HCT116 (cell line): ENCODE data around the gene DEFB132. TPM values are rescaled to one million over a fixed set of nuclear protein-coding genes. Genes with fewer than 3 reads are reported as not detected.
A peak's percentile ranks its signal among the peaks of the same experiment; 100 is the strongest.

Source experiments
- ATAC-seq: fragments of 200-7000 bp; cut with Tn5 transposase; 2 replicates; pipeline ENCODE4 v1.9.1; 2020; ENCODE audit warnings: mild to moderate bottlenecking, moderate library complexity
- BruUV-seq: library from RNA; stranded (reverse); fragments of 400-500 nt; replicated peaks from 2 replicates; lab custom pipeline; 2021; lab: Mats Ljungman, UMichigan
- CTCF ChIA-PET: fragments of 300-600 bp; sonication (Branson Sonifier 250); formaldehyde crosslinking; loops from one replicate; lab custom pipeline; 2021; ENCODE audit warnings: antibody characterized with exemption; lab: Charles Lee
- POLR2A ChIA-PET: fragments of 300-600, 350-600 bp; sonication (Branson Sonifier 250); formaldehyde crosslinking; loops from one replicate; lab custom pipeline; 2021; ENCODE audit warnings: antibody characterized with exemption; lab: Charles Lee
- RAD21 ChIA-PET, 2 experiments: fragments of 300-600 bp; sonication (Branson Sonifier 250); formaldehyde crosslinking; loops; one replicate each; lab custom pipeline; 2023; ENCODE audit warnings: low total read pairs in 2 of 2; ENCODE audit not compliant: uncharacterized antibody in 2 of 2, unreplicated experiment in 2 of 2, low non-redundant PET in 1 of 2; lab: Charles Lee
- DNase-seq: peaks from one replicate; pipeline ENCODE4 v3.0.0-alpha.2; 2010; ENCODE audit warnings: low read depth, low spot score
- H2AFZ ChIP-seq: fragments of 200-600 bp; shearing (Covaris generic), sonication (generic); 2 replicates; pipeline ENCODE4 v1.6.1; 2017; ENCODE audit warnings: low read depth, mixed run types, mixed read lengths, antibody characterized with exemption, low read length; ENCODE audit not compliant: poor library complexity, severe bottlenecking
- H3K27ac ChIP-seq: 2 replicates; pipeline ENCODE4 v1.5.1; 2012; ENCODE audit warnings: low read depth, low read length
- H3K27me3 ChIP-seq: fragments of 200-600 bp; sonication (generic); 2 replicates; pipeline ENCODE4 v1.6.1; 2016; ENCODE audit warnings: mixed run types, low read length, mixed read lengths; ENCODE audit not compliant: insufficient read depth
- H3K36me3 ChIP-seq, 2 experiments: fragments of 200-500 bp in 1 of 2; fragments of 200-600 bp in 1 of 2; sonication (Bioruptor generic) in 1 of 2; sonication (generic) in 1 of 2; 2 replicates each; pipeline versions ENCODE4 v1.5.1 to v1.6.1; 2014 to 2016; ENCODE audit warnings: low read length in 2 of 2, inconsistent platforms in 1 of 2, mixed read lengths in 1 of 2, mixed run types in 1 of 2; ENCODE audit not compliant: insufficient read depth in 2 of 2, control insufficient read depth in 1 of 2
- H3K4me1 ChIP-seq, 2 experiments: fragments of 200-600 bp in 1 of 2; sonication (generic) in 1 of 2; 2 replicates each; pipeline versions ENCODE4 v1.5.1 to v1.6.1; 2012 to 2017; ENCODE audit warnings: low read length in 2 of 2, inconsistent platforms in 1 of 2, mild to moderate bottlenecking in 1 of 2, mixed read lengths in 1 of 2, mixed run types in 1 of 2, moderate library complexity in 1 of 2; ENCODE audit not compliant: insufficient read depth in 2 of 2, control insufficient read depth in 1 of 2
- H3K4me2 ChIP-seq: fragments of 200-600 bp; sonication (generic); 2 replicates; pipeline ENCODE4 v1.6.1; 2017; ENCODE audit warnings: mixed run types, low read length, mixed read lengths
- H3K4me3 ChIP-seq, 2 experiments: fragments of 200-600 bp in 1 of 2; sonication (generic) in 1 of 2; replicated peaks in 1 of 2; 2 replicates each; pipeline ENCODE4 v1.5.1; 2011 to 2016; ENCODE audit warnings: low read length in 2 of 2, control low read depth in 1 of 2, low read depth in 1 of 2, mild to moderate bottlenecking in 1 of 2, mixed read lengths in 1 of 2, mixed run types in 1 of 2
- H3K79me2 ChIP-seq: fragments of 200-600 bp; sonication (generic); 2 replicates; pipeline ENCODE4 v1.6.1; 2017; ENCODE audit warnings: mild to moderate bottlenecking, mixed run types, low read length, moderate library complexity, mixed read lengths; ENCODE audit not compliant: insufficient read depth
- H3K9ac ChIP-seq: fragments of 200-600 bp; sonication (generic); 2 replicates; pipeline ENCODE4 v1.6.1; 2016; ENCODE audit warnings: low read length, mixed read lengths
- H3K9me2 ChIP-seq: fragments of 200-600 bp; sonication (generic), shearing (Covaris generic); 2 replicates; pipeline ENCODE4 v1.6.1; 2017; ENCODE audit warnings: mixed run types, mild to moderate bottlenecking, moderate library complexity; ENCODE audit not compliant: insufficient read depth
- H3K9me3 ChIP-seq, 2 experiments: fragments of 200-500 bp in 1 of 2; fragments of 200-600 bp in 1 of 2; sonication (Bioruptor generic) in 1 of 2; sonication (generic) in 1 of 2; 2 replicates each; pipeline ENCODE4 v1.6.1; 2014 to 2017; ENCODE audit warnings: low read length in 2 of 2, mixed read lengths in 2 of 2, inconsistent platforms in 1 of 2, low read depth in 1 of 2, mild to moderate bottlenecking in 1 of 2, mixed run types in 1 of 2, moderate library complexity in 1 of 2; ENCODE audit not compliant: control insufficient read depth in 1 of 2, insufficient read depth in 1 of 2
- H4K20me1 ChIP-seq: fragments of 200-600 bp; sonication (generic), shearing (Covaris generic); 2 replicates; pipeline ENCODE4 v1.6.1; 2017; ENCODE audit warnings: mixed run types, mild to moderate bottlenecking, moderate library complexity; ENCODE audit not compliant: insufficient read depth
- CEBPB ChIP-seq: IDR thresholded peaks from 2 replicates; pipeline ENCODE4 v1.6.1; 2012; ENCODE audit warnings: low read depth
- FOSL1 ChIP-seq: IDR thresholded peaks from 2 replicates; pipeline ENCODE4 v1.6.1; 2012; ENCODE audit warnings: low read depth
- SRF ChIP-seq: IDR thresholded peaks from 2 replicates; pipeline ENCODE4 v1.6.1; 2012; ENCODE audit warnings: low read depth
- YY1 ChIP-seq: IDR thresholded peaks from 2 replicates; pipeline ENCODE4 v1.6.1; 2011; ENCODE audit warnings: low read length, low read depth, moderate library complexity, mild to moderate bottlenecking; ENCODE audit not compliant: insufficient replicate concordance; ENCODE audit errors: extremely low read depth
- intact Hi-C: fragments of 100-400 bp; cut with micrococcal nuclease; formaldehyde crosslinking; loops from 2 replicates; pipeline ENCODE4 v1.10.0; 2022
- total RNA-seq: library from RNA; stranded (reverse); gene quantifications from one replicate; pipeline ENCODE4 v1.2.1, GENCODE V29; 2021; ENCODE audit not compliant: unreplicated experiment
- TF ChIP-seq, protein P1 (sequence below): IDR thresholded peaks from 2 replicates; pipeline ENCODE4 v1.6.1; 2012; ENCODE audit warnings: low read depth

DEFB132 gene
- total RNA-seq, 1 experiment from 2014 or later: not detected

DNA sequence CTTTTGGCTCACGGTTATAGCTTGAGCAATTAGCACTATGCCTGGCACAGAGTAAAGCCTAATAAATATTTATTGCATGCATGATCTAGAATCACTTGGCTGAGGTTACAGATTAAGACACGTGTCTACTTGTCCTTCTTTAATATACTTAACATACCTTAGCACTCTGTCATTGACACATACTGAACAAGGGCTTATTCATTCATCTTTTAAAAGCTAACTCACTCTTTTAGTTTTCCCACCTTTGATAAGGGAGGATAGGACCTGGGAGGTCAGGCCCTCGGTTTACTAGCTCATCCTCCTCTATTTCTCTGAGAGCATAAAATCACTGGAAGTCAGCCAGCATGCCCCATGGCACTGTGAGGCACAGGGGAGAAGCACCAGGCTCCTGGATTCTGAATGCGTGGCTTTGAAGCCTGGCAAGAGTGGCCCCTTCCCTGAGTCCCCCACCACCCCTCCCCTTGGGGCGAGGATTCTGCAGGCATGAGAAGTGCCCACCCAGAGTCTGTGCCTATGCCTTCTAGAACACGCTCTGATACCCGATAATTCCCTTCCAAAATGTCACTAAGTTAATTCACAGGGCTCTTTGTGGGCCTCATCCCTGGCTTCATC, 51.0 kb downstream of the DEFB132 start:
- POLR2A ChIA-PET: no interaction called here
- no peak overlapping the region for H3K4me3 ChIP-seq

More for the DNA sequence above, 51.0 kb downstream of the DEFB132 start:
- ChIA-PET RAD21 (no interaction called here), CTCF (no interaction called here)
- no peak overlapping the region for H2AFZ ChIP-seq
- peaks cover 0 to 4% of the 10 kb centered on the region in 2 experiments; a peak in 1 of 4 replicates for H3K4me1 ChIP-seq
- ATAC-seq: 0 out of 2 replicates have a peak, but pooled peaks have one; percentile 21
- TF ChIP-seq YY1 (no peak), CEBPB (no peak), SRF (no peak), FOSL1 (no peak)
- TF ChIP-seq, protein P1, sequence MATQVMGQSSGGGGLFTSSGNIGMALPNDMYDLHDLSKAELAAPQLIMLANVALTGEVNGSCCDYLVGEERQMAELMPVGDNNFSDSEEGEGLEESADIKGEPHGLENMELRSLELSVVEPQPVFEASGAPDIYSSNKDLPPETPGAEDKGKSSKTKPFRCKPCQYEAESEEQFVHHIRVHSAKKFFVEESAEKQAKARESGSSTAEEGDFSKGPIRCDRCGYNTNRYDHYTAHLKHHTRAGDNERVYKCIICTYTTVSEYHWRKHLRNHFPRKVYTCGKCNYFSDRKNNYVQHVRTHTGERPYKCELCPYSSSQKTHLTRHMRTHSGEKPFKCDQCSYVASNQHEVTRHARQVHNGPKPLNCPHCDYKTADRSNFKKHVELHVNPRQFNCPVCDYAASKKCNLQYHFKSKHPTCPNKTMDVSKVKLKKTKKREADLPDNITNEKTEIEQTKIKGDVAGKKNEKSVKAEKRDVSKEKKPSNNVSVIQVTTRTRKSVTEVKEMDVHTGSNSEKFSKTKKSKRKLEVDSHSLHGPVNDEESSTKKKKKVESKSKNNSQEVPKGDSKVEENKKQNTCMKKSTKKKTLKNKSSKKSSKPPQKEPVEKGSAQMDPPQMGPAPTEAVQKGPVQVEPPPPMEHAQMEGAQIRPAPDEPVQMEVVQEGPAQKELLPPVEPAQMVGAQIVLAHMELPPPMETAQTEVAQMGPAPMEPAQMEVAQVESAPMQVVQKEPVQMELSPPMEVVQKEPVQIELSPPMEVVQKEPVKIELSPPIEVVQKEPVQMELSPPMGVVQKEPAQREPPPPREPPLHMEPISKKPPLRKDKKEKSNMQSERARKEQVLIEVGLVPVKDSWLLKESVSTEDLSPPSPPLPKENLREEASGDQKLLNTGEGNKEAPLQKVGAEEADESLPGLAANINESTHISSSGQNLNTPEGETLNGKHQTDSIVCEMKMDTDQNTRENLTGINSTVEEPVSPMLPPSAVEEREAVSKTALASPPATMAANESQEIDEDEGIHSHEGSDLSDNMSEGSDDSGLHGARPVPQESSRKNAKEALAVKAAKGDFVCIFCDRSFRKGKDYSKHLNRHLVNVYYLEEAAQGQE: no peak
- no peak for DNase-seq
- no peak overlapping the region for H3K4me2 ChIP-seq
- H4K20me1 ChIP-seq: no peaks in the 10 kb centered on the region
- H3K9me3 ChIP-seq: no peaks in the 10 kb centered on the region
- H3K9ac ChIP-seq: no peak overlapping the region
- no TSS peak for BruUV-seq
- intact Hi-C loops: no loop called here
- no peaks in the 10 kb centered on the region for H3K27me3 ChIP-seq
- no peak overlapping the region for H3K27ac ChIP-seq
- H3K36me3 ChIP-seq: no peaks in the 10 kb centered on the region
- no peaks in the 10 kb centered on the region for H3K9me2 ChIP-seq
- H3K79me2 ChIP-seq: no peaks in the 10 kb centered on the region
